GM12801 (cell line): ENCODE measurements around the gene CMPK2.
A peak's percentile ranks its signal among the peaks of the same experiment; 100 is the strongest.

Source experiments
- CTCF ChIP-seq: IDR thresholded peaks from one replicate; pipeline ENCODE4 v1.5.1; 2011; ENCODE audit warnings: control low read depth; ENCODE audit not compliant: insufficient read length; ENCODE audit errors: extremely low read depth

The CMPK2 gene

GRCh38 chr2:6826081-6826913, 39.4 kb downstream of the CMPK2 start:
- TF ChIP-seq CTCF = peak; percentile 61

GRCh38 chr2:6824962-6825361, 40.7 kb downstream of the CMPK2 start:
- TF ChIP-seq CTCF = no peak

DNA sequence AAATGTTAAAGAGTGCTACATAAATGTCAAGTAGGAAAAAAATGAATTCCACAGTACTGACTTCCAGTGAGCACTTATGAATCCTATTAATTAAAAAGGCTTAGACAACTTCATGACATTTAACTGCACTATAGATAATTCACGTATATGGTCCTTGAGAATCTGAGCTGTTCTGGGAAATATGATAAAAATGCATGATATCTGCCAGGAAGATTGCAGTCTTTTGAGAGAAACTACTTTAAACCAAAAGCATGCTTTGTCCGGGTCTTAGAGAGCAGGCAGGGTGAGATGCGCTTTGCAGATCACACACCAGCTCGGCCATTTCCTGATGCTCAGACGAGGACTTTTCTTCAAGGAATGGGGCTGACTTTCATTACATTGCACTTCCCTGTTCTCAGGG, 42.6 kb downstream of the CMPK2 start:
- no peak for TF ChIP-seq CTCF

DNA sequence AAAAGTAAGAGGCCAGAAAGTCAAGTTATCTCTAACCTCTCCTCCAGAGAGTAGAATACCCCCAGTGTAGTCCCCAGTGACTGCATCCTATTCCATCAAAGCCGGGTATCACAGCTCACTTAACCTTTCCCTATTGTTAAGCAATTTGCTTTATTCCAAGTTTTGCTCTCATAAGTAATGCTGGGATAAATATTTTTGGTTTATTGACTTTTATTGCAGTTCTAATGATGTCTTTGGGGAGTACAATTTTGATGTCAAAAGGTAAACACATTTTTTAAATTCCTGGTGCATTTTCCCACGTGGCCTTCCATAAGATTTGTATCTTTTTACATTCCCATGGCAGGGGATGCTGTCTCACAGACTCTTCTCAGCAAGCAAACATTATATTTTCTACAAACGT, 43.3 kb downstream of the CMPK2 start:
- no peak for TF ChIP-seq CTCF

DNA sequence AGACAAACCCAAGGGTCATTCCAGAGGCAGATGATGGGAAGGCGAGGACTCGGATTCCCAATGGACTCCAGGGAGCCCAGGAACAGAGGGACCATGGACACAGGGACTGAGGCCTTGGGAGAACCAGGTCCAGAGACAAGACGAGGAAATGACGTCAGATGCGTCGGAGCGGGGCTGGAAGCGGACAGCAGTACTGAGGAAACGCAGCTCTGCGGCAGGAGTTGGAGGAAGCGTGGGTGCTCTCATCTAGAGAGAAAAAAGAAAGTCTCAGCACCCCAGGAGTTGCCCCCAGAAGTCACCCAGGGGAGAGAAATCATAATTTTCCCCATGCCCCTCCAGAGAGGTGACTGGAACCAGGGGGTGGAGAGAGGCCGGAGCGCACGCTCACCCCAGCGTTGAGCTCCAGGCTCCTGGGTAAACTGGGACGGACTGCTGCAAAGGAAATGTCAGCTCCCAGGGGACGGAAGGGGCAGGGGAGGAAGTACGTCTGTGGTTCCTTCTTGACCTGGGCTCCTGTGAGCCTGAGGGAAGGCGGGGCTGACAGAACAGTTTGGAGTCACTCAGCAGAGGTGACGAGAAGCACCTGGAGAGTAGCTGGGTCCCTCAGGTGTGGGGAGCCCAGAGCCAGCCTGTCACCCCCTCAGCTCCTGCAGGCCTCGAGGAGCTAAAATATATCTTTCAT, 44.7 kb downstream of the CMPK2 start:
- no peak for TF ChIP-seq CTCF

- no peak for TF ChIP-seq CTCF
These were observed 45.5 kb downstream of the CMPK2 start for GRCh38 chr2:6820236-6820635.

DNA sequence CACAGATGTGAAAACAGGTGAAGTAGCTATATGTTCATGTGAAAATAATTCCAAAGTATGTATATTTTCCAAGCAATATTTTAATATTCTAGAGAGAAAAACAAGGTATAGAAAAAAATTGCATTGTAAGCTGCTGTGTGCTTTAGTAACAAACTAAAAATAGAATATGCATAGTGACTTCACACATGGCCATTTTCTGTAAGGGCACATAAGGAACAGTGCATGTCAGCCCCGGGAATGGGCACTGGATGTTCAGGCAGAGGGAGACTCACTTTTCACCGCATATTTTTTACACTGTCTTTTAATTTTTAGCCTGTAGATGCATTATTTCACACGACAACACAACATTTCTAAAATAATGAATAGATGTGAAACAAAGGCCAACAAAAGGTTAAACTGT, 46.0 kb downstream of the CMPK2 start:
- no peak for TF ChIP-seq CTCF
